ENCODE data around the gene UNC119B.

Gene UNC119B

GRCh38 chr12:120693848-120694247 is 16.4 kb upstream of the UNC119B start:
- Histone ChIP-seq H3K27me3 (ENCODE audit: insufficient read depth, low read length) (no peaks in the 10 kb centered on the region), H3K36me3 (ENCODE audit: insufficient read depth, low read length) (peaks cover 43% of the 10 kb centered on the region), H2AFZ (ENCODE audit: low read depth, low read length) (no peak overlapping the region), H3K9me3 (ENCODE audit: low read length) (no peaks in the 10 kb centered on the region), H3K4me1 (ENCODE audit: insufficient read depth, low read length) (peaks cover 34% of the 10 kb centered on the region), H3K4me3 (ENCODE audit: low read length) (no peak overlapping the region)

- Histone ChIP-seq H3K4me1 (ENCODE audit: insufficient read depth, low read length) (peaks cover 25% of the 10 kb centered on the region), H3K4me3 (ENCODE audit: low read length) (no peak overlapping the region), H3K36me3 (ENCODE audit: insufficient read depth, low read length) (peaks cover 68% of the 10 kb centered on the region), H2AFZ (ENCODE audit: low read depth, low read length) (no peak overlapping the region), H3K9me3 (ENCODE audit: low read length) (no peaks in the 10 kb centered on the region), H3K27me3 (ENCODE audit: insufficient read depth, low read length) (no peaks in the 10 kb centered on the region)
These were observed 13.6 kb upstream of the UNC119B start for GRCh38 chr12:120696626-120697025.

GRCh38 chr12:120697344-120697743 is 12.9 kb upstream of the UNC119B start:
- peaks cover 21% of the 10 kb centered on the region for H3K4me1 ChIP-seq (ENCODE audit: insufficient read depth, low read length)
- no peaks in the 10 kb centered on the region for H3K27me3 ChIP-seq (ENCODE audit: insufficient read depth, low read length)
- no peak overlapping the region for H2AFZ ChIP-seq (ENCODE audit: low read depth, low read length)
- H3K36me3 ChIP-seq (ENCODE audit: insufficient read depth, low read length) = peaks cover 75% of the 10 kb centered on the region
- H3K9me3 ChIP-seq (ENCODE audit: low read length) = no peaks in the 10 kb centered on the region
- H3K4me3 ChIP-seq (ENCODE audit: low read length) = no peak overlapping the region

- peaks cover 8% of the 10 kb centered on the region for H3K4me1 ChIP-seq (ENCODE audit: insufficient read depth, low read length)
- H3K36me3 ChIP-seq (ENCODE audit: insufficient read depth, low read length) = peaks cover 87% of the 10 kb centered on the region
These were observed 11.6 kb upstream of the UNC119B start for GRCh38 chr12:120698665-120699064.

GRCh38 chr12:120699553-120699952 is 10.7 kb upstream of the UNC119B start:
- Histone ChIP-seq H3K4me1 (ENCODE audit: insufficient read depth, low read length) (no peaks in the 10 kb centered on the region), H2AFZ (ENCODE audit: low read depth, low read length) (no peak overlapping the region), H3K9me3 (ENCODE audit: low read length) (no peaks in the 10 kb centered on the region), H3K27me3 (ENCODE audit: insufficient read depth, low read length) (no peaks in the 10 kb centered on the region), H3K4me3 (ENCODE audit: low read length) (no peak overlapping the region), H3K36me3 (ENCODE audit: insufficient read depth, low read length) (peaks cover 86% of the 10 kb centered on the region)

More at GRCh38 chr12:120698665-120699064, 11.6 kb upstream of the UNC119B start:
- Histone ChIP-seq H3K9me3 (ENCODE audit: low read length) (no peaks in the 10 kb centered on the region), H3K4me3 (ENCODE audit: low read length) (no peak overlapping the region), H2AFZ (ENCODE audit: low read depth, low read length) (no peak overlapping the region), H3K27me3 (ENCODE audit: insufficient read depth, low read length) (no peaks in the 10 kb centered on the region)

- Histone ChIP-seq H2AFZ (ENCODE audit: low read depth, low read length) (no peak overlapping the region), H3K9me3 (ENCODE audit: low read length) (no peaks in the 10 kb centered on the region), H3K4me3 (ENCODE audit: low read length) (no peak overlapping the region), H3K27me3 (ENCODE audit: insufficient read depth, low read length) (no peaks in the 10 kb centered on the region), H3K36me3 (ENCODE audit: insufficient read depth, low read length) (peaks cover 73% of the 10 kb centered on the region), H3K4me1 (ENCODE audit: insufficient read depth, low read length) (no peaks in the 10 kb centered on the region)
These were observed 9.4 kb upstream of the UNC119B start for GRCh38 chr12:120700886-120701285.

GRCh38 chr12:120702637-120703036 is 7.6 kb upstream of the UNC119B start:
- no peak overlapping the region for H3K4me3 ChIP-seq (ENCODE audit: low read length)
- peaks cover 56% of the 10 kb centered on the region for H3K36me3 ChIP-seq (ENCODE audit: insufficient read depth, low read length)
- no peaks in the 10 kb centered on the region for H3K4me1 ChIP-seq (ENCODE audit: insufficient read depth, low read length)
- no peaks in the 10 kb centered on the region for H3K9me3 ChIP-seq (ENCODE audit: low read length)
- H3K27me3 ChIP-seq (ENCODE audit: insufficient read depth, low read length) = no peaks in the 10 kb centered on the region
- H2AFZ ChIP-seq (ENCODE audit: low read depth, low read length) = no peak overlapping the region

- H3K36me3 ChIP-seq (ENCODE audit: insufficient read depth, low read length) = peaks cover 48% of the 10 kb centered on the region
These were observed 6.8 kb upstream of the UNC119B start for GRCh38 chr12:120703311-120703942.

GRCh38 chr12:120705618-120706017 is 4.6 kb upstream of the UNC119B start:
- Histone ChIP-seq H2AFZ (ENCODE audit: low read depth, low read length) (no peak overlapping the region), H3K27me3 (ENCODE audit: insufficient read depth, low read length) (no peaks in the 10 kb centered on the region), H3K4me1 (ENCODE audit: insufficient read depth, low read length) (peaks cover 6% of the 10 kb centered on the region), H3K36me3 (ENCODE audit: insufficient read depth, low read length) (peaks cover 29% of the 10 kb centered on the region), H3K9me3 (ENCODE audit: low read length) (no peaks in the 10 kb centered on the region), H3K4me3 (ENCODE audit: low read length) (no peak overlapping the region)

More at GRCh38 chr12:120703311-120703942, 6.8 kb upstream of the UNC119B start:
- Histone ChIP-seq H3K4me1 (ENCODE audit: insufficient read depth, low read length) (no peaks in the 10 kb centered on the region), H3K27me3 (ENCODE audit: insufficient read depth, low read length) (no peaks in the 10 kb centered on the region), H3K4me3 (ENCODE audit: low read length) (no peak overlapping the region), H3K9me3 (ENCODE audit: low read length) (no peaks in the 10 kb centered on the region), H2AFZ (ENCODE audit: low read depth, low read length) (no peak overlapping the region)

GRCh38 chr12:120706029-120706428 is 4.2 kb upstream of the UNC119B start:
- H3K4me3 ChIP-seq (ENCODE audit: low read length) = no peak overlapping the region
- peaks cover 25% of the 10 kb centered on the region for H3K36me3 ChIP-seq (ENCODE audit: insufficient read depth, low read length)
- H3K4me1 ChIP-seq (ENCODE audit: insufficient read depth, low read length) = peaks cover 7% of the 10 kb centered on the region
- H2AFZ ChIP-seq (ENCODE audit: low read depth, low read length) = no peak overlapping the region
- no peaks in the 10 kb centered on the region for H3K27me3 ChIP-seq (ENCODE audit: insufficient read depth, low read length)
- H3K9me3 ChIP-seq (ENCODE audit: low read length) = no peaks in the 10 kb centered on the region

GRCh38 chr12:120708651-120709050 is 1.6 kb upstream of the UNC119B start:
- Histone ChIP-seq H3K4me3 (ENCODE audit: low read length) (no peak overlapping the region), H3K27me3 (ENCODE audit: insufficient read depth, low read length) (no peaks in the 10 kb centered on the region), H3K4me1 (ENCODE audit: insufficient read depth, low read length) (peaks cover 20% of the 10 kb centered on the region), H3K36me3 (ENCODE audit: insufficient read depth, low read length) (peaks cover 7% of the 10 kb centered on the region), H3K9me3 (ENCODE audit: low read length) (no peaks in the 10 kb centered on the region), H2AFZ (ENCODE audit: low read depth, low read length) (no peak overlapping the region)

- Histone ChIP-seq H2AFZ (ENCODE audit: low read depth, low read length) (peak overlapping the region; percentile 51), H3K36me3 (ENCODE audit: insufficient read depth, low read length) (peaks cover 22% of the 10 kb centered on the region)
These were observed 593 bp downstream of the UNC119B start for GRCh38 chr12:120710805-120711296.

GRCh38 chr12:120711411-120711810 is 1.2 kb downstream of the UNC119B start:
- H3K4me3 ChIP-seq (ENCODE audit: low read length) = peak overlapping the region; percentile 96
- peaks cover 20% of the 10 kb centered on the region for H3K4me1 ChIP-seq (ENCODE audit: insufficient read depth, low read length)
- peak overlapping the region; percentile 51 for H2AFZ ChIP-seq (ENCODE audit: low read depth, low read length)

More at GRCh38 chr12:120710805-120711296, 593 bp downstream of the UNC119B start:
- H3K4me3 ChIP-seq (ENCODE audit: low read length) = peak overlapping the region; percentile 96
- H3K9me3 ChIP-seq (ENCODE audit: low read length) = no peaks in the 10 kb centered on the region
- no peaks in the 10 kb centered on the region for H3K27me3 ChIP-seq (ENCODE audit: insufficient read depth, low read length)
- H3K4me1 ChIP-seq (ENCODE audit: insufficient read depth, low read length) = peaks cover 20% of the 10 kb centered on the region

GRCh38 chr12:120712610-120713009 is 2.4 kb downstream of the UNC119B start:
- no peaks in the 10 kb centered on the region for H3K9me3 ChIP-seq (ENCODE audit: low read length)
- H2AFZ ChIP-seq (ENCODE audit: low read depth, low read length) = no peak overlapping the region
- H3K27me3 ChIP-seq (ENCODE audit: insufficient read depth, low read length) = no peaks in the 10 kb centered on the region
- H3K4me1 ChIP-seq (ENCODE audit: insufficient read depth, low read length) = peaks cover 20% of the 10 kb centered on the region
- no peak overlapping the region for H3K4me3 ChIP-seq (ENCODE audit: low read length)
- peaks cover 36% of the 10 kb centered on the region for H3K36me3 ChIP-seq (ENCODE audit: insufficient read depth, low read length)

More at GRCh38 chr12:120711411-120711810, 1.2 kb downstream of the UNC119B start:
- peaks cover 27% of the 10 kb centered on the region for H3K36me3 ChIP-seq (ENCODE audit: insufficient read depth, low read length)
- no peaks in the 10 kb centered on the region for H3K27me3 ChIP-seq (ENCODE audit: insufficient read depth, low read length)
- H3K9me3 ChIP-seq (ENCODE audit: low read length) = no peaks in the 10 kb centered on the region
